HG02798 (cell line): ENCODE results near the gene PPP1R12C.
"Not testable (repeated sequence)": the region's sequence is repeated elsewhere in the genome, so short reads cannot be mapped to it uniquely, and the experiment has no call there.

Experiments used
- ATAC-seq: cut with Tn5 transposase; IDR thresholded peaks from one replicate; pipeline ENCODE4 v1.9.1; 2021; ENCODE audit warnings: mild to moderate bottlenecking; ENCODE audit not compliant: unreplicated experiment, poor library complexity

The PPP1R12C gene

GRCh38 chr19:55113570-55114039 lies 3.8 kb downstream of the PPP1R12C start:
- no peak for ATAC-seq

DNA sequence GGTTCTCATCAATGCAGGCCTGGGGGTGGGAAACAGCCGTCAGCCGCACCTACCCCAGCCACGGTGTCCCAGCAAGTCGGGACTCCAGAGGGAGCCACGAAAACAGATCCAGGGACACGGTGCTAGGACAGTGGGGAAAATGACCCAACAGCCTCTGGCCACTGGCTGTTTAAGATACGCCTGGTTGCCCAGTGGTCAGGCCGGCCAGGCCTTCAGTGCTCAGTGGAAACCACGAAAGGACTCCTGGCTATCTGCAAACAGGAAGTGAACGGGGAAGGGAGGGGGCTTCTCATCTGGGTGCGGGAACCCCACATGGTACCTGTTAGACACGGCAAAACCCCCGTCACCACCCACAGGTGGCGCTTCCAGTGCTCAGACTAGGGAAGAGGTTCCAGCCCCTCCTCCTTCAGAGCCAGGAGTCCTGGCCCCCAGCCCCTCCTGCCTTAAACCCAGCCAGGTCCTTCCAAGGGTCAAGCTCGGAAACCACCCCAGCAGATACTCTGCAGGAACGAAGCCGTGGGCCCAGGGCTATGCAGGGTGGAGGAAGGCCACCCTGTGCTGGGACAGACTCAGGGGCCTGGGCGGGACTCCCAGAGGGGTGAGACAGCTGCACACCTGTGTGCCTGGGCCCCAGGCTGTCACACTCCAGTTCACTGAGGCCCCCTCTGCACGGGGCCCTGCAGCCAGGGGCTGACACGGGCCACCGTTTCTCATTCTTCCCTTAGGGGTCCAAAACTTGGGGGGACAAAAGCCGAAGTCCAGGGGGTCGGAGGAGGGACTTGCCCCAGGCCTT lies 4.5 kb downstream of the PPP1R12C start:
- ATAC-seq: no peak

GRCh38 chr19:55112246-55112776 lies 5.1 kb downstream of the PPP1R12C start:
- ATAC-seq: no peak

DNA sequence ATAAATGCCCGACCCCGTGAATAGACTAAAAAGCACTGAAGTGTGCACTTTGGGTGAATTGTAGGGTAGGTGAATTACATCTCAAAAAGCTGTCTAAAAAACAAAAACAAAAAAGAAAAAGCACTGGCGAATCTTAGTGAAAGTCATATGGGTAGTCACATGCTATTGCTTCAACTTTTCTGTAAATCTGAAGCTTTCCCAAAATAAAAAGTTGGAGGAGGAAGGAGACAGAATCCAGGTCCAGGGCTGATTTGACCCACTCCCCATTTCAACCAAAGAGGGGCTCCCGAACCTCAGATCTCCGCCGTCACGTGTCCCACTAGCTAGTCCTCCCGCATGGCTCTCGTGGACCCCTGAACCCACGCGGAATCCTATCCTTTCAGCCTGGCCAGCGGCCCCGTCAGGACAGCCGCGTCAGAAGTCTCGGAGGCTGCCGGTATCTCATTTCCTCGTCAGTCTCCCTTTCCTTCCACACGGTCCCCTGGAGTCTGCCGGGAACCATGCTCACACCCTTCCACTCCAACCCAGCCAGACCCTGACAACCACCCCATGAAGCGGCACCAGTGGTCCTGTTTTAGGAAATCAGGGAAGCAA lies 6.1 kb downstream of the PPP1R12C start:
- ATAC-seq: no peak

DNA sequence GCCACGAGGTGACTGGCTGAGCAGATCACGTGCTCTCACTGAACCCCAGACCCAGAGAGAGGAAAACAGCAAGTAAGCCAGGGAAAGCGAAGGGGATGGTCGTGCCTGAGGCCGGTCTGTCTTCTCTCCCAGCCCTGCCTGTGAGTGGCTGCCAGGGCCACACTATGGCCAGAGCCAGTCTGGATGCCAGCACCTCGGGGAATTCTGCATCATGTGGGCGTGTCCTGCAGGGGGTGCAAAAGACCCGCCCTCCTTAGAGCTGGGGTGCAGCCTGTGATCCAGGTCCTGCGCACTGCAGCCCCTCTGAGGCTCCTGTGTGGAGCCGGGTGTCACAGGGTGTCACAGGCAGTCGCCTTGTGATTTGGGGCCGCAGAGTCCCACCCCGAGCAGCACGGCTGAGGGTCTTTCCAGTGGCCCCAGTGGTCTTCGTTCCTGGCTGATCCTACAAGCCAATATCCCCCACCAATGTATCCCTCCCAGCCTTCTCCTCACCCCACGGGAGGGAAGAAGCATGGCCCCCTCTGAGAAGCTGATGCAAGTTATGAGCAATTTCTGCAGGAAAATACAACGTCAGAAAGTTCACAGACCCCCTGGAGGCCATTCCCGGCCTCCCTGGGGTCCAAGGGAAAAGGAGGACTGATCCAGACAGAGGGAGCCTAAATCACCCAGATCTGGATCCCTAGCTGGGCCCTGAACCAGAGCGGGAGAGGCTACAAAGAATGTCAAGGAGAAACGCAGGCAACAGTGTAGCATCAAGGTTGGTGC lies 7.7 kb downstream of the PPP1R12C start:
- no peak for ATAC-seq

DNA sequence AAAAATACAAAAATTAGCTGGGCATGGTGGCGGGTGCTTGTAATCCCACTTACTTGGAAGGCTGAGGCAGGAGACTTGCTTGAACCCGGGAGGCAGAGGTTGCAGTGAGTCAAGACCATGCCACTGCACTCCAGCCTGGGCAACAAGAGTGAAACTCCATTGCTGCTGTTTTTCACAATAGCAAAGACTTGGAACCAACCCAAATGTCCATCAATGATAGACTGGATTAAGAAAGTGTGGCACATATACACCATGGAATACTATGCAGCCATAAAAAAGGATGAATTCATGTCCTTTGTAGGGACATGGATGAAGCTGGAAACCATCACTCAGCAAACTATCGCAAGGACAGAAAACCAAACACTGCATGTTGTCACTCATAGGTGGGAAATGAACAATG lies 10.2 kb downstream of the PPP1R12C start:
- ATAC-seq: not testable (repeated sequence)

DNA sequence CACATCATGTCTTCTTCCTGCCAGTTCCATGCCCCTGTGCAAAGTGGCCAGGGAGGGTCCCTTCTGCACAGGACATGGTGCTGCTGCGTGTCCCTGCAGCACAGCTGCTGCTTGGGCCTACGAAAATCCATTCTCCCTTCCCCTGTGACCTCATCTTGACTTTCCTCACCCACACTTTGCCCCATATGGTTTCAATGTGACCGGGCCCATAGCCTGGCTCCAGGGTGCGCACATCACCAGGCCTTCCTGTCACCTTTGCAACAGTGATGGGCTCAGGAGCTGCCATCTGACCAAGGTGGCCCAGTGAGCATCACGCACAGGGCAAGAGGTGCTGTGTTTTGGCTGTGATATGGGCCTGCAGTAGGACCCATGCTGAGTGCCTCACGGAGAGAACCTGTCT lies 10.8 kb downstream of the PPP1R12C start:
- ATAC-seq: no peak

- ATAC-seq: no peak
Observed at GRCh38 chr19:55105237-55105636, 12.2 kb downstream of the PPP1R12C start.

DNA sequence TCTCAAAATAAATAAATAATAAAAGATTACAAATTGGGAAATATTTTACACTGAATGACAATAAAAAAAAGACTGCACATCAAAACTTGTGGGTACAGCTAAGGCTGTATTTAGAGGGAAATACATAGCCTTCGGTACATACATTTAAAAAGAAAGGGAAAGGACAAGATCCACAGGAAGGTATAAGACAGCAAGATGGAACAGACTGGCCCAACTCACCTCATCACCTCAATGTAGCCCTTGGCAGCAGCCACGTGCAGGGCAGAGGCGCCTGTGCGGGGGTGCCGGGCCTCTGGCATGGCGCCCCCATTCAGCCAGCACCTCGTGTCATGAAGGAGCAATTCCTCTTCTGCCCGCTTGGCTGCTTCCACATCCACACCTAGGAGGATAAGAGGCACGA lies 14.2 kb downstream of the PPP1R12C start:
- ATAC-seq: no peak

- no peak for ATAC-seq
Observed at GRCh38 chr19:55101261-55101660, 16.2 kb downstream of the PPP1R12C start.

DNA sequence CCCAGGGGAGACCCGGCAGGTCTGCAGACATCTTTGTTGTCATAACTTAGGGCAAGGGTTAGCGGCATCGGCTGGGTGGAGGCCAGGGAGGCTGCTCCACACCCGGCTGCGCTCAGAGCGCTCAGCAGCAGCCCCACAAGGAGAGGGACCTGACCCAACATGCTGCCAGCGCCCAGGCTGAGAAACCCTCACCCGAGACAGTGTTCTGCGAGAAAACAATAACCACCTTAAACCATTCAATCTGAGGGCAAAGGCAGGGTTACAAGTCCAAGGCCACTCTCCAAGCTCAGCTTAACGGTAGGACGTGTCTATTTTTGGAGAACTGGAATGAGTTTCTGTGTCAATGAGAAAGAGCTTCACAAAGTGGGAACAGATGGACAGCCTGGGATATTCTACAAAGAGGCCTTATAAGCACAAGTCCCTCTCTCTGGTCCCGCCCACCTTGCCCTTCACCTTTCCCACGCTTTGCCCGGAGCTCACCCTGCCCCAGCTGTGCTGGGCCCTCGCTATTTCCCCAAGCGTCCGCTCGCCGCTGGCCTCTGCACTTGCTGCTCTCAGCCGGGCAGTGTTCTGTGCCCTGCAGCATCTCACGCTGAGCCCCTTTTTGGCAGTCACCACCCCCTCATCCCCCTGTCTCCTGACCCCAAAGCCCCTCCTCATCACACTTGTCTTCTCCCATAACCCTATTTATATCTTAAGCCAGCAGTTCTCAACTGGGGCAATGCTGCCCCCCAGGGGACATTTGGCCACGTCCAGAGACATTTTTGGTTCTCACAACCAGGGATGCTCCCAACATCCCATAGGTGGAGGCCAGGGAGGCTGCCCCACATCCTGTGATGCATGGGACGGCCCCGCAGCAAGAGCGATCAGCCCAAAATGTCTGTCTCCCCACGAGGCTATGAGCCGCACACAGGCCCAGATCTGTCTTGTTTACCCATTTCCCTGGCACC lies 17.6 kb downstream of the PPP1R12C start:
- ATAC-seq: no peak

- no peak for ATAC-seq
Observed at GRCh38 chr19:55098716-55099556, 18.5 kb downstream of the PPP1R12C start.

- ATAC-seq: no peak
Observed at GRCh38 chr19:55097864-55098715, 19.3 kb downstream of the PPP1R12C start.

GRCh38 chr19:55096061-55096701 lies 21.3 kb downstream of the PPP1R12C start:
- ATAC-seq: no peak

DNA sequence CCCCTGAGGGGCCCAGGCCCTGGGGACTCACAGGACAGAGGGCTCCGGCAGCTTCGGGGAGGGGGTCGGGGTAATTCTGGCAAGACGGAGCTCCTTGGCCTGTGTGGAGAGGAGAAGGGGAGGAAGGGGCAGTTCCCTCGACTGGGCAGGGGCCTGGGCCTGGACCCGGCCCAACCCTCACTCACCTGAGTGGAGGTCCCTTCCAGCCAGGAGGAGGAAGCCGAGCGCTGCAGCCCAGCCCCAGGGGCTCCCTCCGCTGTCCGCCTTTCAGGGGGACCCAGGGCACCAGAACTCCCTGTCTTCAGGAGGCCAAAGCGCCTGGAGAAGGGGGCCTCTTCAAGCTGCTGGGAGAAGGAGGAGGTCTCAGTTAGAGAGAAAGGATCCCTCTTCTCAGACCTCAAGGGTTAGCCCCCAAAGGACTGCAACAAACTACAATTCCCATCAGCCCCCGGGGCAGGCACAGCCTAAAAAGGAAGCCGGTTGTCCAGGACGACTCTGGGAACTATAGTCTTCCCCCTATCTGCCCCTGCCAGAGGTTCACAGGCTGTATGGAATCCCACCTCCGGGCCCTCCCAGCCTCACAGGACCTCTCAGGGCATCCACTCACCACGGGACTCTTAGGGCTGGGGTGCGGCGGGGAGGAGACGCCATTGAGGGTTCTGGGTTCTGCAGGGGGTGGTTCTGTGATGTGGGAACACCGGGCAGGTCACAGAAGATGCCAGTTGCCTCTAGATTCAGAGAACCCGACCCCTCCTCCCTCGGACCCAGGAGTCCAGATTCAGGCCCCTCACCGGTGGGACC lies 22.0 kb downstream of the PPP1R12C start:
- ATAC-seq: no peak

DNA sequence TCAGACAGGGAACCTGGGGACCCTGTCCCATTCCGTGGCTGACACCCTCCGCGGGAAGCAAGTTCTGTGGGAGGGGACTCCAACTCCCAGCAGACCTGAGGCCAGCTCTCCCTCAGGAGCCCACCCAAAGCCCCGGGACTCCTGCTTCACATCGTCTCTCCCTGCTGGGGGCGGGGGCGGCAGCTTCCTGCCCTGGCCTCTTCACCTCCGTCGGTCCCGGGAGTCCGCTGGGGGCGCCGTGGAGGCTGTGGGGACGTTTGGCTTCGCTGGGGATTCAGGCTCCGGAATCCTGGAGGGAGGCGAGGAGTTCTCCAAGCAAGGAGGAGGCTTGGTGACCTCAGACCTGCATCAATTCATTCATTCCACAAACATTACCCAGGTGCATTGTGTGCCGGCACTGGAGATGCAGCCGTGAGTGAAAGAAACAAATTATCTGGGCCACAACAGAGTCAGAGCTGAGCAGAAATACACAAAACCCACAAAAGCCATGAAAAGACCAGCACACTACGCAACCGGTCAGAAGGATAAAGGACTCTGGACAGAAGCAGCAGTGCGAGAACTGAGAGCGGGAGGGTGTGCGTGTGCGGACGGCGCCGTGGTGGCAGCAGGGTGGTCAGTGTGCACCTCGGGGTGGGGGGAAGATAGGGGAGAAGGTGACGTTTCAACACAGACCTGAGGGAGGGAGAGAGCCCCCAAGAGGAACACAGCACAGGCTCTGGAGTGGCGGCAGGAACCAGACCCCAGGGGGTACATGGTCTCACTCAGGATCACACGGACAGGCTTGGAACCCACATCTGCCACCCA lies 22.8 kb downstream of the PPP1R12C start:
- no peak for ATAC-seq
